Panc1 (cell line): ENCODE measurements around the gene APBB2.

Source experiments
- CTCF ChIP-seq: fragments of 450-650 bp; IDR thresholded peaks from 2 replicates; pipeline ENCODE4 v1.5.1; 2017; ENCODE audit warnings: mild to moderate bottlenecking
- POLR2AphosphoS5 ChIP-seq: IDR thresholded peaks from 2 replicates; pipeline ENCODE4 v1.6.1; 2012; ENCODE audit warnings: mild to moderate bottlenecking, low read depth, low read length, moderate library complexity
- TF ChIP-seq, protein P1 (sequence below), 2 experiments: IDR thresholded peaks; 2 replicates each; pipeline ENCODE4 v1.6.1; 2011 to 2012; ENCODE audit warnings: low read depth in 2 of 2, control low read depth in 1 of 2, low read length in 1 of 2, mild to moderate bottlenecking in 1 of 2, moderate library complexity in 1 of 2; ENCODE audit not compliant: insufficient read depth in 1 of 2

DNA sequence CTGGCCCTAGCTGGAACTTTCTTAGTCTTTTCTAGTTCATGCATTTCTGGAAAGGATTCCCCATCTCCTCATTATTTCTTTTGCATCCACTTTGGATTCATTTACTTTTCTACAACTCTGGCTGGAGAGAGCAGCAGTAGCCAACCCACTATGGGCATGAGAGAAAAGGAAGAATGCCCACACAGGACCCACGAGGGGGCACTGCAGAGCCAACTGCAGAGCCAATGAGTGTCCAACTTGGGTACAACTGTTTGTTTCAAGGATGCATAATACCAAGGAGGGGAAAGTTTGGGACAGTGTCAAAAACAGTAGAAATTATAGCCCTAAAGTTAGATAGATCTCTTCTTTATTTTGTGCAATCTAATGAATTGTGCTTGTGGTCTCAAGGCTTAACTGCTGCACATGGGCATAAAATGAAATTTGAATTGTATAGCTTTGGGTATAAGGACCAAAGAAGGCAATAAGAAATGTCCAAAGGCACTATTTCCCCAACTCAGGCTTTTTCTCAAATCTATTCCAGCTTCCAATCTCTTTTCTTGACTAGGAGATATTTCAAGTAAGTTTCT lies 233.9 kb downstream of the APBB2 start:
- TF ChIP-seq POLR2AphosphoS5: no peak
- TF ChIP-seq CTCF: peak; percentile 45
- TF ChIP-seq, protein P1, sequence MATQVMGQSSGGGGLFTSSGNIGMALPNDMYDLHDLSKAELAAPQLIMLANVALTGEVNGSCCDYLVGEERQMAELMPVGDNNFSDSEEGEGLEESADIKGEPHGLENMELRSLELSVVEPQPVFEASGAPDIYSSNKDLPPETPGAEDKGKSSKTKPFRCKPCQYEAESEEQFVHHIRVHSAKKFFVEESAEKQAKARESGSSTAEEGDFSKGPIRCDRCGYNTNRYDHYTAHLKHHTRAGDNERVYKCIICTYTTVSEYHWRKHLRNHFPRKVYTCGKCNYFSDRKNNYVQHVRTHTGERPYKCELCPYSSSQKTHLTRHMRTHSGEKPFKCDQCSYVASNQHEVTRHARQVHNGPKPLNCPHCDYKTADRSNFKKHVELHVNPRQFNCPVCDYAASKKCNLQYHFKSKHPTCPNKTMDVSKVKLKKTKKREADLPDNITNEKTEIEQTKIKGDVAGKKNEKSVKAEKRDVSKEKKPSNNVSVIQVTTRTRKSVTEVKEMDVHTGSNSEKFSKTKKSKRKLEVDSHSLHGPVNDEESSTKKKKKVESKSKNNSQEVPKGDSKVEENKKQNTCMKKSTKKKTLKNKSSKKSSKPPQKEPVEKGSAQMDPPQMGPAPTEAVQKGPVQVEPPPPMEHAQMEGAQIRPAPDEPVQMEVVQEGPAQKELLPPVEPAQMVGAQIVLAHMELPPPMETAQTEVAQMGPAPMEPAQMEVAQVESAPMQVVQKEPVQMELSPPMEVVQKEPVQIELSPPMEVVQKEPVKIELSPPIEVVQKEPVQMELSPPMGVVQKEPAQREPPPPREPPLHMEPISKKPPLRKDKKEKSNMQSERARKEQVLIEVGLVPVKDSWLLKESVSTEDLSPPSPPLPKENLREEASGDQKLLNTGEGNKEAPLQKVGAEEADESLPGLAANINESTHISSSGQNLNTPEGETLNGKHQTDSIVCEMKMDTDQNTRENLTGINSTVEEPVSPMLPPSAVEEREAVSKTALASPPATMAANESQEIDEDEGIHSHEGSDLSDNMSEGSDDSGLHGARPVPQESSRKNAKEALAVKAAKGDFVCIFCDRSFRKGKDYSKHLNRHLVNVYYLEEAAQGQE (IDR thresholded peaks at IDR 0.05; ENCODE audit: insufficient read depth in 1 of 2, low read depth in 2 of 2, low read length in 1 of 2): no peak
